Neural cell (in vitro differentiated cells): ENCODE measurements around the gene ERRFI1.

Experiments used
- EP300 ChIP-seq: fragments of 450-650 bp; conservative IDR thresholded peaks from 2 replicates; pipeline ENCODE4 v1.6.1; 2014; ENCODE audit warnings: antibody characterized with exemption, mild to moderate bottlenecking, moderate library complexity; ENCODE audit not compliant: poor library complexity, severe bottlenecking
- EZH2 ChIP-seq: fragments of 200-600, 300-800 bp; shearing (Covaris generic), sonication (generic); IDR thresholded peaks from 2 replicates; pipeline ENCODE4 v1.6.1; 2014; ENCODE audit warnings: antibody characterized with exemption, low read length, borderline replicate concordance, mild to moderate bottlenecking; ENCODE audit not compliant: insufficient read depth, poor library complexity, severe bottlenecking
- TF ChIP-seq, protein P1 (sequence below): fragments of 450-650 bp; IDR thresholded peaks from 2 replicates; pipeline ENCODE4 v1.5.1; 2014; ENCODE audit warnings: antibody characterized with exemption, mild to moderate bottlenecking, moderate library complexity; ENCODE audit not compliant: poor library complexity, severe bottlenecking
- TF ChIP-seq, protein P2 (sequence below): IDR thresholded peaks from 2 replicates; pipeline ENCODE4 v1.6.1; 2012; ENCODE audit warnings: borderline replicate concordance

DNA sequence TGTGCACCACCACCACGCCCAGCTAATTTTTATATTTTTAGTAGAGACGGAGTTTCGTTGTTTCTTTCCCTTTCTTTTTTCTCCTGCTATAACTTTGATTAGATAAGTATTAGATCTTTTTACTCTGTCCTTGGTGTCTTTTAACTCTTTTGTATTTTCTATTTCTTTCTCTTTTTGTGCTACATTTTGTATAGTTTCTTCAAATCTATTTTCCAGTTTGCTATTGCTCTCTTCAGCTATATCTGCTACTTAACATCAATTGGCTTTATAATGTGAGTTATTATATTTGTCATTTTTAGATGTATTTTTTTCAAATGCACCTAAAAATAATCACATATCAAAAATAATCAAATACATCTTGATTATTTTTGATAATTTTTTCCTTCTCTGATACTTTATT is 16.0 kb upstream of the ERRFI1 start:
- TF ChIP-seq EZH2 (no peak), EP300 (no peak)
- TF ChIP-seq, protein P1, sequence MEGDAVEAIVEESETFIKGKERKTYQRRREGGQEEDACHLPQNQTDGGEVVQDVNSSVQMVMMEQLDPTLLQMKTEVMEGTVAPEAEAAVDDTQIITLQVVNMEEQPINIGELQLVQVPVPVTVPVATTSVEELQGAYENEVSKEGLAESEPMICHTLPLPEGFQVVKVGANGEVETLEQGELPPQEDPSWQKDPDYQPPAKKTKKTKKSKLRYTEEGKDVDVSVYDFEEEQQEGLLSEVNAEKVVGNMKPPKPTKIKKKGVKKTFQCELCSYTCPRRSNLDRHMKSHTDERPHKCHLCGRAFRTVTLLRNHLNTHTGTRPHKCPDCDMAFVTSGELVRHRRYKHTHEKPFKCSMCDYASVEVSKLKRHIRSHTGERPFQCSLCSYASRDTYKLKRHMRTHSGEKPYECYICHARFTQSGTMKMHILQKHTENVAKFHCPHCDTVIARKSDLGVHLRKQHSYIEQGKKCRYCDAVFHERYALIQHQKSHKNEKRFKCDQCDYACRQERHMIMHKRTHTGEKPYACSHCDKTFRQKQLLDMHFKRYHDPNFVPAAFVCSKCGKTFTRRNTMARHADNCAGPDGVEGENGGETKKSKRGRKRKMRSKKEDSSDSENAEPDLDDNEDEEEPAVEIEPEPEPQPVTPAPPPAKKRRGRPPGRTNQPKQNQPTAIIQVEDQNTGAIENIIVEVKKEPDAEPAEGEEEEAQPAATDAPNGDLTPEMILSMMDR, result no peak
- TF ChIP-seq, protein P2, sequence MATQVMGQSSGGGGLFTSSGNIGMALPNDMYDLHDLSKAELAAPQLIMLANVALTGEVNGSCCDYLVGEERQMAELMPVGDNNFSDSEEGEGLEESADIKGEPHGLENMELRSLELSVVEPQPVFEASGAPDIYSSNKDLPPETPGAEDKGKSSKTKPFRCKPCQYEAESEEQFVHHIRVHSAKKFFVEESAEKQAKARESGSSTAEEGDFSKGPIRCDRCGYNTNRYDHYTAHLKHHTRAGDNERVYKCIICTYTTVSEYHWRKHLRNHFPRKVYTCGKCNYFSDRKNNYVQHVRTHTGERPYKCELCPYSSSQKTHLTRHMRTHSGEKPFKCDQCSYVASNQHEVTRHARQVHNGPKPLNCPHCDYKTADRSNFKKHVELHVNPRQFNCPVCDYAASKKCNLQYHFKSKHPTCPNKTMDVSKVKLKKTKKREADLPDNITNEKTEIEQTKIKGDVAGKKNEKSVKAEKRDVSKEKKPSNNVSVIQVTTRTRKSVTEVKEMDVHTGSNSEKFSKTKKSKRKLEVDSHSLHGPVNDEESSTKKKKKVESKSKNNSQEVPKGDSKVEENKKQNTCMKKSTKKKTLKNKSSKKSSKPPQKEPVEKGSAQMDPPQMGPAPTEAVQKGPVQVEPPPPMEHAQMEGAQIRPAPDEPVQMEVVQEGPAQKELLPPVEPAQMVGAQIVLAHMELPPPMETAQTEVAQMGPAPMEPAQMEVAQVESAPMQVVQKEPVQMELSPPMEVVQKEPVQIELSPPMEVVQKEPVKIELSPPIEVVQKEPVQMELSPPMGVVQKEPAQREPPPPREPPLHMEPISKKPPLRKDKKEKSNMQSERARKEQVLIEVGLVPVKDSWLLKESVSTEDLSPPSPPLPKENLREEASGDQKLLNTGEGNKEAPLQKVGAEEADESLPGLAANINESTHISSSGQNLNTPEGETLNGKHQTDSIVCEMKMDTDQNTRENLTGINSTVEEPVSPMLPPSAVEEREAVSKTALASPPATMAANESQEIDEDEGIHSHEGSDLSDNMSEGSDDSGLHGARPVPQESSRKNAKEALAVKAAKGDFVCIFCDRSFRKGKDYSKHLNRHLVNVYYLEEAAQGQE, result no peak
